B cell (primary cell): ENCODE results near the gene S100A16. TPM values are rescaled to one million over a fixed set of nuclear protein-coding genes. Genes with fewer than 3 reads are reported as not detected.

ENCODE experiments used
- ATAC-seq: fragments of 200-7000 bp; cut with Tn5 transposase; one replicate; pipeline ENCODE4 v1.10.0; 2021; ENCODE audit warnings: low read depth, mild to moderate bottlenecking, moderate number of reproducible peaks, moderate library complexity
- CTCF ChIA-PET: fragments of 350-600 bp; sonication (Branson Sonifier 250); formaldehyde crosslinking; loops from one replicate; lab custom pipeline; 2021; ENCODE audit warnings: antibody characterized with exemption, inconsistent platforms; lab: Charles Lee
- POLR2A ChIA-PET: fragments of 350-600 bp; sonication (Branson Sonifier 250); formaldehyde crosslinking; loops from one replicate; lab custom pipeline; 2021; ENCODE audit warnings: antibody characterized with exemption; lab: Charles Lee
- DNase-seq: peaks from one replicate; pipeline ENCODE4 v3.0.0; 2013
- H2AFZ ChIP-seq: 2 replicates; pipeline ENCODE4 v1.6.1; 2012; ENCODE audit warnings: mild to moderate bottlenecking, low read depth, low read length; ENCODE audit not compliant: insufficient read depth, poor library complexity, severe bottlenecking
- H3K27ac ChIP-seq, 2 donors: 1 replicate in 1 of 2; 2 replicates in 1 of 2; pipeline ENCODE4 v1.5.1; 2012 to 2013; ENCODE audit warnings: low read length in 2 of 2, mild to moderate bottlenecking in 2 of 2, moderate library complexity in 1 of 2
- H3K27me3 ChIP-seq, 4 experiments: fragments of 200-600 bp in 1 of 4; sonication (generic) in 1 of 4; replicated peaks in 1 of 4; 1 replicate in 2 of 4; 2 replicates in 2 of 4; pipeline versions ENCODE4 v1.6.1 to v1.7.0; 2013 to 2016; ENCODE audit warnings: low read length in 3 of 4, mild to moderate bottlenecking in 2 of 4, mixed read lengths in 1 of 4, moderate library complexity in 1 of 4; ENCODE audit not compliant: insufficient read depth in 4 of 4, control insufficient read depth in 3 of 4; ENCODE audit errors: control extremely low read depth in 1 of 4
- H3K36me3 ChIP-seq, 2 experiments: replicated peaks in 1 of 2; 1 replicate in 1 of 2; 2 replicates in 1 of 2; pipeline versions ENCODE4 v1.6.1 to v1.7.1; 2013; ENCODE audit warnings: low read length in 1 of 2; ENCODE audit not compliant: insufficient read depth in 2 of 2, control insufficient read depth in 1 of 2; ENCODE audit errors: control extremely low read depth in 1 of 2, extremely low read depth in 1 of 2
- H3K4me1 ChIP-seq, 2 donors: fragments of 200-600 bp in 1 of 2; sonication (generic) in 1 of 2; 1 replicate in 1 of 2; 2 replicates in 1 of 2; pipeline versions ENCODE4 v1.5.1 to v1.6.1; 2013 to 2017; ENCODE audit warnings: low read length in 2 of 2; ENCODE audit not compliant: control insufficient read depth in 2 of 2, insufficient read depth in 2 of 2
- H3K4me2 ChIP-seq: replicated peaks from 2 replicates; pipeline ENCODE3; 2012; ENCODE audit warnings: mild to moderate bottlenecking, low read depth, low read length; ENCODE audit not compliant: poor library complexity, severe bottlenecking
- H3K4me3 ChIP-seq, 5 experiments: fragments of 200-600 bp in 1 of 5; sonication (generic) in 1 of 5; 1 replicate in 3 of 5; 2 replicates in 2 of 5; pipeline versions ENCODE4 v1.5.1 to v1.7.0; 2011 to 2016; ENCODE audit warnings: low read length in 4 of 5, mild to moderate bottlenecking in 4 of 5, low read depth in 2 of 5, control low read depth in 1 of 5, moderate library complexity in 1 of 5; ENCODE audit not compliant: insufficient read depth in 1 of 5; ENCODE audit errors: control extremely low read depth in 1 of 5, extremely low read depth in 1 of 5
- H3K79me2 ChIP-seq: fragments of 200-600 bp; sonication (generic); one replicate; pipeline ENCODE4 v1.6.0; 2016; ENCODE audit warnings: low read length; ENCODE audit not compliant: control insufficient read depth, insufficient read depth
- H3K9ac ChIP-seq: fragments of 200-600 bp; sonication (generic); 2 replicates; pipeline ENCODE4 v1.6.1; 2017; ENCODE audit warnings: mild to moderate bottlenecking, low read length, moderate library complexity
- H3K9me3 ChIP-seq, 3 donors: one replicate each; pipeline versions ENCODE4 v1.6.1 to v1.7.1; 2013; ENCODE audit warnings: low read length in 2 of 3; ENCODE audit not compliant: control insufficient read depth in 2 of 3, insufficient read depth in 1 of 3; ENCODE audit errors: control extremely low read depth in 1 of 3
- H4K20me1 ChIP-seq: 2 replicates; pipeline ENCODE4 v1.6.0; 2012; ENCODE audit warnings: mild to moderate bottlenecking, low read length; ENCODE audit not compliant: insufficient read depth, control insufficient read depth, poor library complexity, severe bottlenecking
- H3K27ac Mint-ChIP-seq: one replicate; pipeline ENCODE4 v1.8.0; 2021; ENCODE audit warnings: mixed read lengths
- H3K27me3 Mint-ChIP-seq: one replicate; pipeline ENCODE4 v1.8.0; 2021; ENCODE audit warnings: mixed read lengths
- H3K4me1 Mint-ChIP-seq: one replicate; pipeline ENCODE4 v1.8.0; 2021; ENCODE audit warnings: mixed read lengths
- H3K4me3 Mint-ChIP-seq: one replicate; pipeline ENCODE4 v1.8.0; 2021; ENCODE audit warnings: mixed read lengths
- H3K9me3 Mint-ChIP-seq: one replicate; pipeline ENCODE4 v1.8.0; 2022; ENCODE audit warnings: mixed read lengths; ENCODE audit not compliant: insufficient read depth
- EZH2 ChIP-seq: IDR thresholded peaks from 2 replicates; pipeline ENCODE4 v1.6.1; 2012; ENCODE audit warnings: borderline replicate concordance, low read depth, mild to moderate bottlenecking, moderate library complexity, low read length; ENCODE audit not compliant: insufficient read depth, poor library complexity, severe bottlenecking
- WGBS: methylation state at CpG from one replicate; pipeline ENCODE4 v1.1.5; 2013; ENCODE audit warnings: missing lambda C conversion rate; ENCODE audit not compliant: insufficient coverage; 5-methylcytosine and 5-hydroxymethylcytosine counted together
- intact Hi-C: fragments of 100-400 bp; cut with micrococcal nuclease; formaldehyde crosslinking; loops from one replicate; pipeline ENCODE4 v1.10.0; 2022
- polyA plus RNA-seq: library from polyadenylated mRNA; depleted of rRNA; stranded (reverse); fragments of >200 nt; gene quantifications from 2 replicates; pipeline ENCODE4 v1.2.3, GENCODE V29; 2012
- total RNA-seq, 2 donors: library from RNA; stranded (reverse); fragments of 120-200 nt in 1 of 2; gene quantifications; 1 replicate in 1 of 2; 2 replicates in 1 of 2; pipeline versions ENCODE4 v1.2.3 to v1.2.4, GENCODE V29; 2013 to 2022
- TF ChIP-seq, protein P1 (sequence below): fragments of 200-600 bp; IDR thresholded peaks from one replicate; pipeline ENCODE4 v1.8.0; 2022; ENCODE audit warnings: antibody characterized with exemption, mild to moderate bottlenecking

Gene S100A16
- total and polyA plus RNA-seq, 2 donors (not counting 1 experiment from before 2014, with no cell fraction given) = not detected

DNA sequence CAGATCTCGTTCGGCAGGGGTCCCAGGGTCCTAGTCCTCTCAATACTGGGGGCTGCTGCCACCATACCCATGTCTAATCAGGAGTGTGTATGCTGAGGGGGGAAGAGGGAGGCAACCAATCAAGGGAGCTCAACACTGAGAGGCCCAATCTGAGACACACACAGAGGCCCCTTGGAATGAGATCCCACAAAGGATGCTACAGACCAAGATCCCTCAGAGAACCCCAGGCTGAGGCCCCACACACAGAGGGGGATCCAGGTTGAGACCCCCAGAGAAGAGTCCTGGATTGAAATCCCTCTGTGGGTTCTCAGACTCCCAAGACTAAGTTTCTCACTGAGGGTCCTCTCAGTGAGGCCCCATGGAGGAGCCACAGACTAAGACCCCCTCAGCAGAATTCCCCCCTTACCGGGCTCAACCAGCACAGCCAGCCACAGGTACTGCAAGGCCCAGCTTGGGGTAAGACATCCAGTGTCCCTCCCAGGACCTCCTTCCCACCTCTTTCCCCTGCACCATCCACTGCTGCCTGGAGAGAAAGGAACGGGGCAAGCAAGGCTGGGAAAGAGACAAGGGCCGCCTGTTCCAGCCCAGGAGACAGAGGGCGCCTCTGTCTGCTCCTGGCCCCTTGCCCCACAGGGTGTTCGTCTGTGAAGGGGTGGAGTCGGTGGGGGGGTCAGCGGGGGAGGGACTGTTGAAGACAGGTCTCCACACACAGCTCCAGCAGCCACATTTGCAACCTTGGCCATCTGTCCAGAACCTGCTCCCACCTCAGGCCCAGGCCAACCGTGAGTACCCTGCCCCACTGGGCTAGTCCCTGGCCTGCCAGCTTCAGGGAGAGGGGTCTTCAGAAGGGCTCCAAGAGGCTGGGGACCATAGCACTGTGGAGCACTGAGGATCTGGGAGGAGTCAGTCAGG lies 15.0 kb upstream of the S100A16 start, which contains the start of gene S100A1:
Gene S100A1 (plus strand): TSS at position 720 of the 912 bp plus-strand sequence. CDS start 2,088 bp downstream, outside the sequence.
- Mint-ChIP-seq H3K9me3 (no peaks in the 10 kb centered on the region), H3K4me1 (peaks cover 19% of the 10 kb centered on the region), H3K4me3 (peak within 1 kb of the TSS; percentile 49), H3K27ac (peak within 1 kb of the TSS; percentile 46), H3K27me3 (no peaks in the 10 kb centered on the region)
- Histone ChIP-seq H3K9me3 (no peaks in the 10 kb centered on the region), H3K36me3 (no peaks in the 10 kb centered on the region), H4K20me1 (no peaks in the 10 kb centered on the region), H3K79me2 (no peaks in the 10 kb centered on the region), H2AFZ (peak within 1 kb of the TSS; percentile 70), H3K27me3 (peaks cover 0 to 4% (median 0%) of the 10 kb centered on the region in 4 experiments), H3K9ac (peak within 1 kb of the TSS; percentile 51), H3K27ac (no peak within 1 kb of the TSS), H3K4me1 (peaks cover 9 to 26% of the 10 kb centered on the region in 2 donors), H3K4me2 (peak within 1 kb of the TSS; percentile 56), H3K4me3 (peak within 1 kb of the TSS in 3 of 5 experiments; percentile 19 to 44 (median 37))
- ChIA-PET POLR2A (interaction anchor here (0.6 to 1.2 kb wide), 2 partner anchors 32 to 362 kb away, joined by 4 read pairs; partner anchors contain the start of gene RPS27), CTCF (interaction anchor here (0.7 to 3.4 kb wide), 4 partner anchors 14 to 117 kb away, joined by 3 to 26 read pairs (median 4); no protein-coding TSS in a partner anchor)
- DNase-seq (no peak), ATAC-seq (no peak)
- TF ChIP-seq, protein P1, sequence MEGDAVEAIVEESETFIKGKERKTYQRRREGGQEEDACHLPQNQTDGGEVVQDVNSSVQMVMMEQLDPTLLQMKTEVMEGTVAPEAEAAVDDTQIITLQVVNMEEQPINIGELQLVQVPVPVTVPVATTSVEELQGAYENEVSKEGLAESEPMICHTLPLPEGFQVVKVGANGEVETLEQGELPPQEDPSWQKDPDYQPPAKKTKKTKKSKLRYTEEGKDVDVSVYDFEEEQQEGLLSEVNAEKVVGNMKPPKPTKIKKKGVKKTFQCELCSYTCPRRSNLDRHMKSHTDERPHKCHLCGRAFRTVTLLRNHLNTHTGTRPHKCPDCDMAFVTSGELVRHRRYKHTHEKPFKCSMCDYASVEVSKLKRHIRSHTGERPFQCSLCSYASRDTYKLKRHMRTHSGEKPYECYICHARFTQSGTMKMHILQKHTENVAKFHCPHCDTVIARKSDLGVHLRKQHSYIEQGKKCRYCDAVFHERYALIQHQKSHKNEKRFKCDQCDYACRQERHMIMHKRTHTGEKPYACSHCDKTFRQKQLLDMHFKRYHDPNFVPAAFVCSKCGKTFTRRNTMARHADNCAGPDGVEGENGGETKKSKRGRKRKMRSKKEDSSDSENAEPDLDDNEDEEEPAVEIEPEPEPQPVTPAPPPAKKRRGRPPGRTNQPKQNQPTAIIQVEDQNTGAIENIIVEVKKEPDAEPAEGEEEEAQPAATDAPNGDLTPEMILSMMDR = no peak
- TF ChIP-seq EZH2 = no peak
- WGBS = 75% methylated on average over 2 of the region's 10 CpGs
- intact Hi-C loops = no loop called here
